ENCODE data around the gene GTPBP3. TPM values are rescaled to one million over a fixed set of nuclear protein-coding genes. Genes with fewer than 3 reads are reported as not detected.
"Not testable (repeated sequence)": the region's sequence is repeated elsewhere in the genome, so short reads cannot be mapped to it uniquely, and the experiment has no call there.

Gene GTPBP3
- total and polyA plus RNA-seq, 4 donors, result 11.5 to 31.5 (median 18.1) TPM

DNA sequence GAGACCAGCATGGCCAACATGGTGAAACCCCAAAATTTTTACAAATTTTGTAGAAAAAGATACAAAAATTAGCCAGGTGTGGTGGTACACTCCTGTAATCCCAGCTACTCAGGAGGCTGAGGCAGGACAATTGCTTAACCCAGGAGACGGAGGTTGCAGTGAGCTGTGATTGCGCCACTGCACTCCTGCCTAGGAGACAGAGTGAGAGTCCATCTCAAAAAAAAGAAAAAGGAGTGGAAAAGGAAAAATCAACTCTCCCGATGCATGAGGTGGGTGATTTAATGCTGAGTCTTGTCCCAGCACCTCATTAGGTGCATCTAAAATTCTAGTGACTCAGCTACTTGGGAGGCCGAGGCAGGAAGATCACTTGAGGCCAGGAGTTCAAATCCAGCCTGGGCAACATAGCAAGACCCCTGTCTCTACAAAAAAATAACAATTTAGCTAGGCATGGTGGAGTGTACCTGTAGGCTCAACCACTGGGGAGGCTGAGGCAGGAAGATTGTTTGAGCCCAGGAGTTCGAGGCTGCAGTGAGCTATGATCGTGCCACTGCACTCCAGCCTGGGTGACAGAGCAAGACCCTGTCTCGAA is 19.8 kb downstream of the GTPBP3 start:
- H3K36me3 ChIP-seq (ENCODE audit: control insufficient read depth, insufficient read depth, low read length), result no peaks in the 10 kb centered on the region
- no peaks in the 10 kb centered on the region for H3K9me3 ChIP-seq (ENCODE audit: control insufficient read depth, insufficient read depth, low read length)
- DNase-seq (ENCODE audit: low read depth in 4 of 6, low spot score in 6 of 6), result no peak
- 93% methylated on average over 5 of the region's 7 CpGs for WGBS (ENCODE audit: insufficient coverage)
- H3K27me3 ChIP-seq (ENCODE audit: control insufficient read depth, insufficient read depth, low read length), result no peaks in the 10 kb centered on the region
- no peak overlapping the region for H3K4me3 ChIP-seq (ENCODE audit: low read depth, low read length)
- H3K4me1 ChIP-seq (ENCODE audit: control insufficient read depth, insufficient read depth, low read length), result peaks cover 10% of the 10 kb centered on the region
- no peak overlapping the region for H3K27ac ChIP-seq (ENCODE audit: low read depth, low read length)

DNA sequence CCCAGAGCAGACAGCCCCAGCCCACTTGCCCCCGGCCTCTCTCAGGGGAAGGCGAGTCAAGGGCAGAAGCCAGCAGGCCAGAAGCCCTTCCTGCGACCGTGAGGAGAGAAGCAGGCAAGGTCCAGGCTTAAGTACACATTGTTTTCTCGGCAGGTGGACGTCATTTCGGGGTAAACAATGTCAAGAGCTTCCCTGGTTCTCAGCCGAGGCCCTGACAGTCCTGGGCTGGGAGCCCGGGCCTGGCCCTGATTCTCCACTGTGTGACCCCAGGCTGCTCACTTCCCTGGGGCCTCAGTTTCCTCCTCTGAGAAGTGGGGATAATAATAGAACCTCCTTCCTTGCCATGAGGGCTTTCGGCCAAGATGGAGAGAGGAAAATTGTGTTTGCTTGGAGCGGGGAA is 20.4 kb downstream of the GTPBP3 start:
- no peaks in the 10 kb centered on the region for H3K9me3 ChIP-seq (ENCODE audit: control insufficient read depth, insufficient read depth, low read length)
- H3K4me3 ChIP-seq (ENCODE audit: low read depth, low read length), result no peak overlapping the region
- no peaks in the 10 kb centered on the region for H3K36me3 ChIP-seq (ENCODE audit: control insufficient read depth, insufficient read depth, low read length)
- DNase-seq (ENCODE audit: low read depth in 4 of 6, low spot score in 6 of 6), result no peak
- H3K27ac ChIP-seq (ENCODE audit: low read depth, low read length), result no peak overlapping the region
- H3K27me3 ChIP-seq (ENCODE audit: control insufficient read depth, insufficient read depth, low read length), result no peaks in the 10 kb centered on the region
- 69% methylated on average over 9 of the region's 11 CpGs for WGBS (ENCODE audit: insufficient coverage)
- peaks cover 8% of the 10 kb centered on the region for H3K4me1 ChIP-seq (ENCODE audit: control insufficient read depth, insufficient read depth, low read length)

DNA sequence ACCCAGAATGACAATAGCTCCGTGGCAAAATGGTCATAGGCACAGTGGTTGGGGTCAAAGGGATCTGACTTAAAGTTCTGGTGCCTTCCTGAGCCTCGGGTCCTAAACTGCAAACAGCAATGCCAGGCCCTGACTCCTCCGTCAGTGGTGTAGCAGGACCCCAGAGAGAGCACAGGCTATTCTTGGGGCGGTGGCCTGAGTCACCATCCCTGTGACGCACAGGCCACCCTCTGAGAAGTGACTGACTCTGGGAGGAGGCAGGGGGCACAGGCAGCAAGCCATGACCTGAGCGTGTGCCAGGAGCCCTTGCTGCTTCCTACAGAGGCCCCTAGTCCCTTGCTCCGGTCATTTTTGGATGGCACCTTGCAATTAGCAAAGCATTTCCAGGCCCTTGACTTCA is 21.0 kb downstream of the GTPBP3 start:
- no peak overlapping the region for H3K27ac ChIP-seq (ENCODE audit: low read depth, low read length)
- WGBS (ENCODE audit: insufficient coverage), result 83% methylated on average over 7 of the region's 7 CpGs

DNA sequence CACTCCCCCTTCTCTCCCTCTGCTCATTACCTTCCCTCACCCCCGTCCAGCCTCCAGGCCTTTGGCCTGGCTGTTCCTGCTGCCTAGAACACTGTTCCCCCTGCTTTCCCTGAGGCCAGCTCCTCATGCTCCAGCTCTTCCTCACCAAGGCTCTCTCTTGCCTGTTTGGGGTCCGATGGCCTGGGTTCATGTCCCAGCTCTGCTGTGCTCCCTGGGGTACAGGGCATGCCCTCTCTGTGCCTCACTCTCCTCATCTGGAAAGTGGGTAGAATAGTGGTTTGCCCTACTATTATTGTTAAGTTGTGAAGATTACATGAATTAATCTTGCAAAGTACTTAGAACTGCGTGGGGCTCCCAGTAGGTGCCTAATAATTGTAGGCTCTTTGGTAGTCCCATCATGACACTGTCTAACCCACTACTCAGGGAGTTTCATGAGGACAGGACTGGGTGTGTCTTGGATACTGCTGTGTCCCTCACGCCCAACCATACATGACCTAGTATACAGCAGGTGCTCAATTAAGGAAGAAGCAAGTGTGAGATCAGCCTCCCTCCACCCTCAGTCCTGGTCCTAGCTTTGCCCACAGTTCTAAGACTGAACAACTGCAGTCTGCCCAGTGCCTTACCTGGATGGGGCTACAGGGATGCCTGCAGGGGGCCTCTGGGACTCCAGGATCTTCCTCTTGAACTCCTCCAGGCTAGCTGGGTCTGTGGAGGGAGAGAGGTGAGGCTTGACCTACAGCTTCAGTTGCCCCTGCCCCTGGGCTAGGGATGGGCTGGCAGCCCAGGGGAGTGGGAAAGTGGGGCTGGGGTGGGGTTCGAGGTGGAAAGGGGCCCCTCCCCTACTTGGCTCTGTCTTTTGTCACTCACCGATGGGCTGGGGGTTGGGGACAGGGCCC is 22.8 kb downstream of the GTPBP3 start:
- H3K9me3 ChIP-seq (ENCODE audit: control insufficient read depth, insufficient read depth, low read length), result no peaks in the 10 kb centered on the region
- no peak overlapping the region for H3K4me3 ChIP-seq (ENCODE audit: low read depth, low read length)
- no peaks in the 10 kb centered on the region for H3K27me3 ChIP-seq (ENCODE audit: control insufficient read depth, insufficient read depth, low read length)
- H3K4me1 ChIP-seq (ENCODE audit: control insufficient read depth, insufficient read depth, low read length), result no peaks in the 10 kb centered on the region
- 67% methylated on average over 1 of the region's 6 CpGs for WGBS (ENCODE audit: insufficient coverage)
- H3K36me3 ChIP-seq (ENCODE audit: control insufficient read depth, insufficient read depth, low read length), result no peaks in the 10 kb centered on the region
- DNase-seq (ENCODE audit: low read depth in 4 of 6, low spot score in 6 of 6), result no peak
- H3K27ac ChIP-seq (ENCODE audit: low read depth, low read length), result no peak overlapping the region

More for the DNA sequence above, 21.0 kb downstream of the GTPBP3 start:
- H3K4me1 ChIP-seq (ENCODE audit: control insufficient read depth, insufficient read depth, low read length), result peaks cover 1% of the 10 kb centered on the region
- no peaks in the 10 kb centered on the region for H3K9me3 ChIP-seq (ENCODE audit: control insufficient read depth, insufficient read depth, low read length)
- no peaks in the 10 kb centered on the region for H3K27me3 ChIP-seq (ENCODE audit: control insufficient read depth, insufficient read depth, low read length)
- no peak for DNase-seq (ENCODE audit: low read depth in 4 of 6, low spot score in 6 of 6)
- no peak overlapping the region for H3K4me3 ChIP-seq (ENCODE audit: low read depth, low read length)
- no peaks in the 10 kb centered on the region for H3K36me3 ChIP-seq (ENCODE audit: control insufficient read depth, insufficient read depth, low read length)

DNA sequence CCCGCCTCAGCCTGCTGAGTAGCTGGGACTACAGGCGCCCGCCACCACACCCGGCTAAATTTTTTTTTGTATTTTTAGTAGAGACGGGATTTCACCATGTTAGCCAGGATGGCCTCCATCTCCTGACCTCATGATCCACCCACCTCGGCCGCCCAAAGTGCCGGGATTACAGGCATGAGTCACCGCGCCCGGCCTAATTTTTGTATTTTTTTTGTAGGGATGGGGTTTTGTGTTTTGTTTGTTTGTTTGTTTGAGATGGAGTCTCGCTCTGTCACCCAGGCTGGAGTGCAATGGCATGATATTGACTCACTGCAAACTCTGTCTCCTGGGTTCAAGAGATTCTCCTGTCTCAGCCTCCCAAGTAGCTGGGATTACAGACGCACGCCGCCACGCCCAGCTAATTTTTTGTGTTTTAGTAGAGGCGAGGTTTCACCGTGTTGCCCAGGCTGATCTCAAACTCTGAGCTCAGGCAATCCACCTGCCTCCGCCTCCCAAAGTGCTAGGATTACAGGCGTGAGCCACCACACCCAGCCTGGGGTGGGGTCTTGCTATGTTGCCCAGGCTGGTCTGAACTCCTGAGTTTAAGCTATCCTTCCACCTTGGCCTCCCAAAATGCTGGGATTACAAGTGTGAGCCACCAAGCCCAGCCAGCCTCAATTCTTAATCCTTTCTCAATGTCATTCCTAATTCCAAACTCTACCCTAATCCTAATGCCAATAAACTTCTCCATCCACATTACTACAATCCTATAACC is 26.7 kb downstream of the GTPBP3 start:
- H3K36me3 ChIP-seq (ENCODE audit: control insufficient read depth, insufficient read depth, low read length); H3K4me3 ChIP-seq (ENCODE audit: low read depth, low read length); H3K27me3 ChIP-seq (ENCODE audit: control insufficient read depth, insufficient read depth, low read length); DNase-seq (ENCODE audit: low read depth in 4 of 6, low spot score in 6 of 6); H3K4me1 ChIP-seq (ENCODE audit: control insufficient read depth, insufficient read depth, low read length); H3K9me3 ChIP-seq (ENCODE audit: control insufficient read depth, insufficient read depth, low read length); H3K27ac ChIP-seq (ENCODE audit: low read depth, low read length): not testable (repeated sequence)
- 96% methylated on average over 15 of the region's 20 CpGs for WGBS (ENCODE audit: insufficient coverage)

DNA sequence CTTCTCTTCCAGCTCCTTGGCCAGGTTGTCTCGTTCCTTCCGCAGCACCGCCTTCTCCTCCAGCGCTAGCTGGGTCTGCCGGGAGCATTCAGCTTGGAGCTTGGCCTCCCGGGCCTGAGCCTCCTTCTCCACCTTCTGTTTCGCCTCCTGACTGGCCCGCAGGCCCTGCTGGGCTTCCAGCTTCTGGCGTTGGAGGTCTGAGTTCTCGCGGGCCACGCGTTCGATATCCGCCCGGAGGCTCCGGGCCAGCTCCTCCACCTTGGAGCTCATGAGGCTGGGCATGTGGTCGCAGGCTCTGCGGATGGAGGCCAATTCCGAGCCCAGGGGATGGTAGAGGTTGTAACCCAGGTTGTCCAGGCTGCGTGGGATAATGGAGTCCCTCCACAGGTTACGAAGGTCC is 28.0 kb downstream of the GTPBP3 start:
- H3K27me3 ChIP-seq (ENCODE audit: control insufficient read depth, insufficient read depth, low read length), result no peaks in the 10 kb centered on the region
- H3K4me3 ChIP-seq (ENCODE audit: low read depth, low read length), result no peak overlapping the region
- WGBS (ENCODE audit: insufficient coverage), result 96% methylated on average over 22 of the region's 22 CpGs
- H3K27ac ChIP-seq (ENCODE audit: low read depth, low read length), result no peak overlapping the region
- H3K36me3 ChIP-seq (ENCODE audit: control insufficient read depth, insufficient read depth, low read length), result no peaks in the 10 kb centered on the region
- no peak for DNase-seq (ENCODE audit: low read depth in 4 of 6, low spot score in 6 of 6)
- H3K4me1 ChIP-seq (ENCODE audit: control insufficient read depth, insufficient read depth, low read length), result no peaks in the 10 kb centered on the region
- no peaks in the 10 kb centered on the region for H3K9me3 ChIP-seq (ENCODE audit: control insufficient read depth, insufficient read depth, low read length)

DNA sequence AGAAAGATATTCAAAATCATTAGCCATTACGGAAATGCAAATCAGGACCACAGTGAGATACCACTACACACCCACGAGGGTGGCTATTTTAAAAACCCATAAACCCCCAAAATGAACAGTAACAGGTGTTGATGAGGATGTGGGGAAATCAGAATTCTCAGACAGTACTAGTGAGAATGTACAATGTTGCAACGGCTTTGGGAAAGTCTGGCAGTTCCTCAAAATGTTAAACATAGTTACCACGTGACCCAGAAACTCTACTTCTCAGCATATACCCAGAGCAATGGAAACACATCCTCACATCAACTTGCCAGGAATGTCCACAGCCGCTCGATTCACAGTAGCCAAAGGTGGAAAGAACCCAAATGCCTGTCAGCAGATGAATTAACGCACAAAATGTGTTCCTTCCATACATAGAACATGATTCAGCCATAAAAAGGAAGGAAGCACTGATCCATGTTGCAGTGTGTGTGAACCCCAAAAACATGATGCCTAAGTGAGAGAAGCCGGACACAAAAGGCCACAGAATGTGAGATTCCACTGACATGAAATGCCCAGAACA is 32.8 kb downstream of the GTPBP3 start:
- Histone ChIP-seq H3K27me3 (ENCODE audit: control insufficient read depth, insufficient read depth, low read length) (no peaks in the 10 kb centered on the region), H3K4me3 (ENCODE audit: low read depth, low read length) (no peak overlapping the region), H3K9me3 (ENCODE audit: control insufficient read depth, insufficient read depth, low read length) (no peaks in the 10 kb centered on the region), H3K4me1 (ENCODE audit: control insufficient read depth, insufficient read depth, low read length) (no peaks in the 10 kb centered on the region), H3K27ac (ENCODE audit: low read depth, low read length) (no peak overlapping the region), H3K36me3 (ENCODE audit: control insufficient read depth, insufficient read depth, low read length) (no peaks in the 10 kb centered on the region)
- peak in 1 of 6 donors; percentile 77 for DNase-seq (ENCODE audit: low read depth in 4 of 6, low spot score in 6 of 6)
- WGBS (ENCODE audit: insufficient coverage), result 46% methylated on average over 3 of the region's 8 CpGs

DNA sequence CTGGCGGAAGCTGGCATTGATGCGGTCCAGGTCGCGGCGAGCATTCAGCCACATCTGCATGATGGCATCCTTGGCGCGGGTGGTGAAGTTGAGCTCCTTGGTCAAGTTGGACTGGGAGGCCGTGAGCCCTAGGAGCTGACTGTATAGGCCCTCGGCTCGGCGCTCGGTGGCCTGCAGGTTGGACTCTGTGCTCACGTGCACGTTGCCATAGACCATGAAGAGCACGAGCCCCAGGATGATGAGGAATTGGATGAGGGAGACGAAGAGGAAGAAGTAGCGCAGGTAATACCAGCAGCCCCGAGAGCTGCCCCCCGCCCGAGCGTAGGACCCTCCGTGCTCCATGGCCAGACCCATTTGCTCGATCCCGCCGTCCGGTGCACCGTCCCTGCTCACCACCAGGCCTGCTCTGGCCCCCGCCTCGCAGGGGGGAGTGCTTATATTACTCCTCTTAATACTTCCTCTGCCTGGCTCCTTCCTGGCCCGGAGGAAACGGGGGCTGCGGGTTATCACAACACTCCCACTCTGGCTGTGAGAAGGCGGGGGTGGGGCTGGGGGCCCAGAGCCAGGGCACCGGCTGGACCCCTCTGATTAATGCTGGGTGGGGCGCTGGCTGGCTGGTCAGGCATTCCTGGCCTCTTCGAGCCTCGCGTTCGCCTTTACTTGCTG is 39.7 kb downstream of the GTPBP3 start, which contains the start of gene PLVAP:
TSS of gene PLVAP (minus strand) at position 408 of the 666 bp plus-strand sequence. CDS start at position 354, 54 bp downstream.
- Histone ChIP-seq H3K9me3 (ENCODE audit: control insufficient read depth, insufficient read depth, low read length) (no peaks in the 10 kb centered on the region), H3K36me3 (ENCODE audit: control insufficient read depth, insufficient read depth, low read length) (no peaks in the 10 kb centered on the region), H3K27me3 (ENCODE audit: control insufficient read depth, insufficient read depth, low read length) (no peaks in the 10 kb centered on the region), H3K27ac (ENCODE audit: low read depth, low read length) (no peak within 1 kb of the TSS), H3K4me3 (ENCODE audit: low read depth, low read length) (no peak within 1 kb of the TSS), H3K4me1 (ENCODE audit: control insufficient read depth, insufficient read depth, low read length) (peaks cover 9% of the 10 kb centered on the region)
- DNase-seq (ENCODE audit: low read depth in 4 of 6, low spot score in 6 of 6), result no peak
- 76% methylated on average over 29 of the region's 39 CpGs for WGBS (ENCODE audit: insufficient coverage)

DNA sequence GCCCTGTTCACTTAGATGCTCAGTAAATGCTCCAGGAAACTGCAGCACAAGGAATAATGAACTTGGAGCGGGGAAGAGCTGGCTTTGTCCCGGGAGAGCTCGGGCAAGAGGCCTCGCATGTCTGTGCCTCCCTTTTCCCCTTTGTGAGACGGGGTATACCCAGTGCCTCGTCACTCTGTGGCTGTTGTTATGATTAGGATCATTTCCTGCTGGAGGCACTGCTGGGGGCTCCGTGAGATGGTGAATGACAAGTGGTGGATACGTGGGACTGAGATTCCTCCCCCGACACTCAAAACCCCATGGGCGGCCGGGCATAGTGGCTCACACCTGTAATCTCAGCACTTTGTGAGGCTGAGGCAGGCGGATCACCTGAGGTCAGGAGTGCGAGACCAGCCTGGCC is 40.9 kb downstream of the GTPBP3 start:
- 74% methylated on average over 6 of the region's 13 CpGs for WGBS (ENCODE audit: insufficient coverage)
- Histone ChIP-seq H3K4me3 (ENCODE audit: low read depth, low read length) (no peak overlapping the region), H3K27me3 (ENCODE audit: control insufficient read depth, insufficient read depth, low read length) (no peaks in the 10 kb centered on the region), H3K9me3 (ENCODE audit: control insufficient read depth, insufficient read depth, low read length) (no peaks in the 10 kb centered on the region), H3K4me1 (ENCODE audit: control insufficient read depth, insufficient read depth, low read length) (peaks cover 9% of the 10 kb centered on the region), H3K27ac (ENCODE audit: low read depth, low read length) (no peak overlapping the region), H3K36me3 (ENCODE audit: control insufficient read depth, insufficient read depth, low read length) (no peaks in the 10 kb centered on the region)
- DNase-seq (ENCODE audit: low read depth in 4 of 6, low spot score in 6 of 6), result no peak

Data from spinal cord (tissue), 10 donors.